ENCODE results near the gene TRPM2.

TRPM2 gene

DNA sequence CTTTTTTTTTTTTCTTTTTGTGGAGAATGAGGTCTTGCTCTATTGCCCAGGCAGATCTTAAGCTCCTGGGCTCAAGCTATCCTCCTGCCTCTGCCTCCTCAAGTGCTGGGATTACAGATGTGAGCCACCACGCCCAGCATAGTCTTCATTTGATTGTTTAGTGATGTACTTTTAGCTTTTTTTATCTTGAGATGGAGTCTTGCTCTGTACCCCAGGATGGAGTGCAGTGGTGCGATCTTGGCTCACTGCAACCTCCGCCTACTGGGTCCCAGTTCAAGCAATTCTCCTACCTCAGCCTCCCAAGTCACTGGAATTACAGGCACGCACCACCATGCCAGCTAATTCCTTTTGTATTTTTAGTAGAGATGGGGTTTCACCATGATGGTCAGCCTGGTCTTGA, 77.9 kb downstream of the TRPM2 start:
- no peak for DNase-seq (ENCODE audit: low read depth)

DNA sequence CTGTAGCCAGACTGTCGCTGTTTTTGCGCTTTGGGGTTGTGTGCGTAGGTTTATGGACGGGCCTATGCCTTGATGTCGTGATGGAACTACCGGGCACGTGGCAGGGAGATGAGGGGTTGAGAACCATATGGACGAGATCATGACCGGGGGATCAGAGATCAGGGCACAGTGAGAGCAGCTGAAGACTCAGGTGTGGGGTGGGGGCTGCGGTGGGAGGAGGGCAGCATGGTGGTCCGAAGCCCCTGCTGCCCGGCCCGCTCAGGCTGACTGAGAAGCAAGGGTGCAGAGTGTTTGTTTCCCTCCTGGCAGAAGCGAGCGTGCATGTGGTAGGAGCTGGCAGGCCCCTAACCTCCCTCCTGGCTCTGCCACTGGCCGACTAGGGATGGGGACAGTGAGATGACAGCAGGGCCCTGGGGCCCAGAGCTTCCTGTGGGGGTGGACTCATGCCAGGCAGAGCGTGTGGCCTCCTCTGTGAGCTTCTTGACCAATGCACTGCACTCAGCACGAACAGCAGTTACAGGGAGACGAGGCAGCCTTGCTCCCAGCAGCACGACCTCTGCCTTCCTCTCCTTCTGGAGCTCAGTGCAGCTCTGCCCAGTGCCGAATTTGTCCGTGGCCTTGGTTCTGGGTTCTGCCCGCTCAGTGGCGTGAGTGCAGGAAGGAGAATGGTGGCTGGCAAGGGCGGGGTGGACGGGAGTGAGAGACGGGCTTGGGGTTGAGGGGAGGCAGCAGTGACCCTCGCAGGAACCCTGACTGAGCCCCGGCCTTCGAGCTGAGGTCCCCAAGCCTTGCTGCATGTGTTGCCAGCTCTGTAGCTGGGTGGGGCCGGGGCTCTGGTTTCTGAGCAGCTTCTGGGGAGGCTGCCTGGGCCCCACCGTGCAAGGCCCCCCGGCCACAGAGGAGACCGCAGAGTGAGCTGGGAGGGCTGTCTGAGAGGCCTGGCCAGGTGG, 79.7 kb downstream of the TRPM2 start:
- no peak for DNase-seq (ENCODE audit: low read depth)

DNA sequence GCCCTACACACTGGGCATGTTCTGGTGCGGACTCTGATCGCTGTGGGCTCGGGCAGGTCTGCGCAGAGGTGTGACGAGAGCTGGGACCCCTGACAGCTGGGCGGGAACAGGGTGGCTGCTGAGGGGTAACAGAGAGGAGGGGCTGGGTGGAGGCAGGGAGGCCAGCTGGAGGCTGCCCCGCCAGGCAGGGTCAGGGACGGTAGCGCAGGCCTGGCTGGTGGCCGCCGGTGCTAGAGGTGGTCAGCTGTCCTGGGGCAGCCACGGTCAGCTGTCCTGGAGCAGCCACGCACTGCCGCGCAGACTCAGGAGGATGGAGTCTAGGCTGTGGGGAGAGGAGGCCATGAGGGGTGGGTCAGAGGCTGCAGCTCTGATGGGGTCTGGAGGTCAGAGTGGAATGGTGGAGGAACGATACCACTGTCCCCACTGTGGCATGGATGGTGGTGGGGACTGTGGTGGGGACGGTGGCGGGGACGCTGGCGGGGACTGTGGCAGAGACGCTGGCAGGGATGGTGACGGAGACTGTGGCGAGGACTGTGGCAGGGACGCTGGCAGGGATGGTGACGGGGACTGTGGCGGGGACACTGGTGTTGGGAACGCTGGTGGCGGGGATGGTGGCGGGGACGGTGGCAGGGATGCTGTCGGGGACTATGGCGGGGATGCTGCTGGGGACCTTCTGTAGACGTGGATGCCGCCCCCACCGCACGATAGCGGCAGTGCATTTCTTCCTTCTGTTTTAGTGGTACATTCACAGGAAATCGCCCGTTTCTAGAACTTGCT, 80.6 kb downstream of the TRPM2 start:
- DNase-seq (ENCODE audit: low read depth), result no peak

DNA sequence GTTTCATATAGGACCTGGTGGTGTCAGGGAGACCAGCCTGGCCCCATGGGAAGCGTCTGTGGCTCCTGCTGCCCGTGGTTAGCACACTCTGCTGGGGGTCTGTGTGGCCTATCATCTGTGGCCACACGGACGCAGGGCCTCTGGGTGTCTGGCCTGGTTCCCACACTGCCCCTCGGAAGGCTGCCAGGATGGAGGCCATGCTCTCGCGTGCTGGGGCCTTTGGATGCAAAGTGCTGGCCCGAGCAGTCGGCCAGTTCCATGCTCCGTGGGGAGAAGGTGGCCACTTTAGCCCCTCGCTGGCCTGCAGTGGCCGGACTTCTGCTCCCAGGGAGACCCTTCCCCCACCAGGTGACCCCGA, 81.1 kb downstream of the TRPM2 start:
- DNase-seq (ENCODE audit: low read depth), result no peak

DNA sequence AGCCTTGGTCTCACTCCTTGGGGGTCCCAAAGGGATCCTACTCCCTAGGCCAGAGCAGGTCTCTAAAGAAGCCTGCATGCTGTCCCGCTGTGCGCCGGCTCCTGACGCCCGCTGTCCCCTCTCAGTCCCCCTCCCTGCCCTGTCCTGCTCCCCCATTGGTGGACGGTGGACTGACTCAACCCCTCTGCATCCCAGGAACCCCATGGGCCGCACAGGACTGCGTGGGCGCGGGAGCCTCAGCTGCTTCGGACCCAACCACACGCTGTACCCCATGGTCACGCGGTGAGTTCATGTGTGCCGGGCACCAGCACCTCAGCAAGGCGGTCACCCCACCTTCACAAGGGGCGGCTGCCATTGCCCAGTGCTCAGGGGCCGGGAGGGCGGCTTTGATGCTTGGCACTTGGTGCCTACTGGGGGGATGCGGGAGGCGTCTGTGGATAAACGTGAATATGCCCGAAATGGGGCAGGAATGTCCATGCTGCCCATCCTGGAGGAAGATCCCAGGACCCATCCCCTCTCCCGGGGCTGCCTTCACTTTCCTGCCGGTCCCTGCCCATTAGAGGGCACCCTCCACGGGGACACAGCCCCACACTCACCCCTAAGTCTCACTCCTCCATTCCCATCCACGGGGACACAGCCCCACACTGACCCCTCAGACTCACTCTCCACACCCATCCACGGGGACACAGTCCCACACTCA, 81.7 kb downstream of the TRPM2 start:
- DNase-seq (ENCODE audit: low read depth), result no peak

DNA sequence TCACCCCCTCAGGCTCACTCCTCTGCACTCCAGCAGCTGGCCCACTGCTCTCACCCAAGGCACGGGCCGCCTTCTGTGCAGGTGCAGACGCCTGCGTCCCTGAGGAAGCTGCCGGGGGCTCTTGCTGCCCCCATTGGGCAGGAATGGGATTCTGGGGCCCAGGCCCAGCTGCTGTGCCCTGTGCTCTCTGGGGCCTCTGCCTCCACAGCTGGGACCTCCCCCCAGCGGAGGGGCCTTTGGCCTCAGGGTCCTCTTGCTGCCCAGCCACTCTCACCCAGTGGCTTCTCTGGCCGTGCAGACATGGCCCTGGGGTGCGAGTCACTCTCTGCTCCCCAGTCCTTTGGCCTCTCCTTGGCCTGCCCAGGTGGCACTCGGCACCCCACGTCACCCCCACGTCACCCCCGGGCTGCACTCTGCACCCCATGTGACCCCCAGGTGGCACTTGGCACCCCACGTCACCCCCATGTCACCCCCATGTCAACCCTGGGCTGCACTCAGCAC, 82.7 kb downstream of the TRPM2 start:
- no peak for DNase-seq (ENCODE audit: low read depth)

DNA sequence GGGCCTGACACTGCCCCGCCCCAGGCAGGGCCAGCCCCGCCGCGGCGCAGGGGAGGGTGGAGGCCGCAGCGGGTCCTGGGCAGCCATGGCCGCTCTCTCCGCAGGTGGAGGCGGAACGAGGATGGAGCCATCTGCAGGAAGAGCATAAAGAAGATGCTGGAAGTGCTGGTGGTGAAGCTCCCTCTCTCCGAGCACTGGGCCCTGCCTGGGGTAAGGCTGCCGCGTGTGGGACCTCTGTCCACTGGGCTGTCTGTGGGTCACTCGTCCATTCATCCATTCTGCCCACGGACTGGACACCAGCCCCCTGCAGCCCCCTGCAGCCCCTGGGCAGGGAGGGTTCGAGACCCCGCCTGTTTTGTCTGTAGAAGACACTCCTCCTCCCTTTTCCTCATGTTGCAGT, 83.5 kb downstream of the TRPM2 start:
- DNase-seq (ENCODE audit: low read depth), result no peak

DNA sequence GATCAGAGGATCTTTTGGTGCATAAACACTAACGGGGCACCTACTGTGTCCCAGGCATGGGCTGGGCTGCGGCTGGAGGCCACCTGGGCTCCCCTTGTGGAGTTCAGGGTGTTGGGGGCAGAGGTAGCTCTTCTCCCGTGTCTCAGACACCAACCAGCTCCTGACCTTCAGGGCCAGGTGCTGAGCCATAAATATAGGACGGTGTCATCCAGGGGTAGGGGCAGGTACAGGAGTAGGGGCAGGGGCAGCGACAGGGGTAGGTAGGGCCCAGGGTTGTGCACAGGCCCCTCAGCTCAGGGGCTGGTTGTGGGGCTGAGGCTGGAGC, 83.9 kb downstream of the TRPM2 start:
- DNase-seq (ENCODE audit: low read depth), result no peak

DNA sequence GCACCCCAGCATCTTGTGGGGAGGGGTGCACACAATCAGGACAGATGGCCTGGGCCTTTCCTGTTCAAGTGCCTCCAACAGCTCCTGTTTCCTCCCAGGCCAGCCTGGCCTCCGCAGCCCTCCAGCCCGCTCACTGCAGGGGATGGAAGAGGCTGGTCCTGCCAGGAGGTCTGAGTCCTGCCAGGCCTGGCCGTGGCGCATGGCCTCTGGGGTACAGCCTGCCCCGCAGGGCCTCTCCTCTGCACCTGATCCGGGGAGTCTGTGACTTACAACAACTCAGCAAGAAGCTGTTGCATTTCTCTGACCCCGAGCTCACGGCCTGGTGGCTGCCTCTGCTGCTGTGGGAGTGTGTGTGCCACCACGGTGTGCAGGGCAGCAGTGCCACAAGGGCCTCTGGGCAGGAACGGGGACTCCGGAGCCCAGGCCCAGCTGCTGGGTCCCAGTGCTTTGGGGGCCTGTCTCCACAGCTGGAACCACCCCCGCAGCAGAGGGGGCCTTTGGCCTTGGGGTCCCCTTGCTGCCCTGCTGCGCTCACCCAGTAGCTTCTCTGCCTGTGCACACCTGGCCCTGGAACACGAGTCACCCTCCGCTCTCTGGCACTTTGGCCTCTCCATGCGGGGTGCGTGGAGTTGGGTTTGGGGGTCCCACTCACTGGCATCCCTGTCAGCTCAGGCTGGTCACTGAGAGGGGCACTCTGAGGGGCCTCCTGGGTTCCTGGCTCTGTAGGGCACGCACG, 84.4 kb downstream of the TRPM2 start:
- no peak for DNase-seq (ENCODE audit: low read depth)

DNA sequence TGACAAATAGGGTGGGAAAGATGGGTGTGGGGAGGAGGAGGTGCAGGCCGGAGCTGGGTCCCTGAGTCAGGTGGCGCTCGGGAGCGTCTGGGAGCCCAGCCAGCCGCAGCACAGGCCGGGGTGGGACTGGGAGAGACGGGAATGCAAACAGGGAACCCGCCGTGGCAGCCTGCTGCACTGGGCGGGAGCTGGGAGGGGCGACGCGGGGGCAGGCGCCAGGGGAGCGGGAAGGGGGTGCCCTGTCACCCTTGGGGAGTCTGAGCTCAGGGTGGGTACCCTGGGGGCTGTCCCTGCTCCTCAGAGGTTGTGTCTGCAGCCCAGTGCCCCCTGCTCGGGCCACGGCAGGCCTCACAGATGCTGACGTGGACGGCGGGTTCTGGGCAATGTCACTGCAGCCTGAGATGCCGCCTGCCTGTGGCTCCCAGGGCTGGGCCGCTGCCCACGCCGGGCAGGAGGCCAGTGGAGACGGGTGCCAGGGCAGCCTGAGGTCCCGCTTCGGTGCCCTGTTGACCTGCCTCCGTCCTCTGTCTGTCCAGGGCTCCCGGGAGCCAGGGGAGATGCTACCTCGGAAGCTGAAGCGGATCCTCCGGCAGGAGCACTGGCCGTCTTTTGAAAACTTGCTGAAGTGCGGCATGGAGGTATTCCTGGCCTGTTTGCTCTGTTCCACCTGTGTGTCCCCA, 85.2 kb downstream of the TRPM2 start:
- DNase-seq (ENCODE audit: low read depth), result no peak

DNA sequence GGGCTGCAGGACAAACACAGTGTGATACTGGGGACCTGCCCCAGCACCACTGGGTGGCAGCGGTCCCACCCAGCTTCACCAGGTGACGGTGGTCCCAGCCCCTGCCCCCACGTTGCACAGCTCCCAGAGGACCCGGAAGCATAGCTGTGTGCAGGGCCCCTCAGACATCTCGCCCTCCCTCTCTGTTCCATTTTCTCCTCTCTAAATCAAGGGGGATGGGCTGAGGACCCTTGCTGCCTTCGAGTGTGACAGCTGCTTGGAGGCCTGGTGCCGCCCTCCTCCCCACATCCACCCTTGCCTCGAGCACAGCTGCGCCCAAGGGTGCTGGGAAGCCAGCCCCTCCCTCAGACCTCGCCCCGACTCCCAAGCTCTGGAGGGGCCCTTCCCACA, 85.8 kb downstream of the TRPM2 start:
- no peak for DNase-seq (ENCODE audit: low read depth)

DNA sequence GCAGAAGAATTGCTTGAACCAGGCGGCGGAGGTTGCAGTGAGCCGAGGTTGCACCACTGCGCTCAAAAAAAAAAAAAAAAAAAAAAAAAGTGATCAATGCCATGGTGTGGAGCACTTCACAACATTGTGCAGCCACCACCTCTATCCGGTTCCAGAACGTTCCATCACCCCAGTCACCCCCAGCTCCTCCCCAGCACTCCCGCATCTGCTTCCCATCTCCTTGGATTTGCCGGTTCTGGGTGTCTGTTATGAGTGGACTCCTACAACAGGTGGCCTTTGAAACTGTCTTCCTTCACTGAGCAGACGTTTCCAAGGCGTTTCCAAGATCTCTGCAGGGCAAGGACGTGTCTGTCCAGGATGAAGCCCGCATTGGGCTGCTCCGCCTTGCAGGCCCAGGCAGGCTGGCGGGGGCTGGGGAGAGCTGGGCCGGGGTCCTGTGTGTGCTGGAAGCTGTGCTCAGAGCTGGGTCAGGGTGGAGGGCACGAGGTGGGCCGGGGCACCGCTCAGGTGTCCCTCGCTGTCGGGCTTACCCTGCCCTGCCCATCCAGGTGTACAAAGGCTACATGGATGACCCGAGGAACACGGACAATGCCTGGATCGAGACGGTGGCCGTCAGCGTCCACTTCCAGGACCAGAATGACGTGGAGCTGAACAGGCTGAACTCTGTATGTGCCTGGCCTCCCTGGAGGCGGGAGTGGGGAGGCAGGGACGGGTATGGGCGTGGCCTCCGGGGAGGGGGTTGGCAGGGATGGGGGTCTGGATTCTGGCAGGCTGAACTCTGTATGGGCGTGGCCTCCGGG, 87.0 kb downstream of the TRPM2 start:
- no peak for DNase-seq (ENCODE audit: low read depth)

DNA sequence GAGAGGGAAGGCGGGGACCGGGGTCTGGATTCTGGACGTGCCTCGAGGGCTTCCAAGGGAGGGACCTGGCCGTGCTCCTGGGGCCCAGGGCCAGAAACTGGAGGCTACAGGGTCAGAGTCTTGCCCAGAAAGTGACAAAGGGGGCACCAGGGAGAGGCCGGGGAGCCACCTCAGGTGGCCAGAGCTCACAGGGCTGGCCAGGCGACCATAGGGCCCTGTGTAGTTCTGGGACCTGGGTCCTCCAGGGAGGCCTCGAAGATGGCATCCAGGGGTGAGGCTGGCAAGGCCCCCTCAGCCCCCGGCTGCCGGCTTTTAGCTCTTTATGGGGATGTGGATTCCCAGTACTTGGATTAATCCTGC, 87.6 kb downstream of the TRPM2 start:
- DNase-seq (ENCODE audit: low read depth), result no peak

DNA sequence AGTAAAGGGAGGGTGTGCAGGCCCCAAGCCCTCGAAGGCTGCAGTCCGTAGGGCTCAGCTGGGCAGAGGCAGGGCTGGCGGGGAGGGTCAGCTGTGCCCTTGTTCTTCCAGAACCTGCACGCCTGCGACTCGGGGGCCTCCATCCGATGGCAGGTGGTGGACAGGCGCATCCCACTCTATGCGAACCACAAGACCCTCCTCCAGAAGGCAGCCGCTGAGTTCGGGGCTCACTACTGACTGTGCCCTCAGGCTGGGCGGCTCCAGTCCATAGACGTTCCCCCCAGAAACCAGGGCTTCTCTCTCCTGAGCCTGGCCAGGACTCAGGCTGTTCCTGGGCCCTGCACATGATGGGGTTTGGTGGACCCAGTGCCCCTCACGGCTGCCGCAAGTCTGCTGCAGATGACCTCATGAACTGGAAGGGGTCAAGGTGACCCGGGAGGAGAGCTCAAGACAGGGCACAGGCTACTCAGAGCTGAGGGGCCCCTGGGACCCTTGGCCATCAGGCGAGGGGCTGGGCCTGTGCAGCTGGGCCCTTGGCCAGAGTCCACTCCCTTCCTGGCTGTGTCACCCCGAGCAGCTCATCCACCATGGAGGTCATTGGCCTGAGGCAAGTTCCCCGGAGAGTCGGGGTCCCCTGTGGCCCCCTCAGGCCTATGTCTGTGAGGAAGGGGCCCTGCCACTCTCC, 88.3 kb downstream of the TRPM2 start:
- DNase-seq (ENCODE audit: low read depth), result no peak

DNA sequence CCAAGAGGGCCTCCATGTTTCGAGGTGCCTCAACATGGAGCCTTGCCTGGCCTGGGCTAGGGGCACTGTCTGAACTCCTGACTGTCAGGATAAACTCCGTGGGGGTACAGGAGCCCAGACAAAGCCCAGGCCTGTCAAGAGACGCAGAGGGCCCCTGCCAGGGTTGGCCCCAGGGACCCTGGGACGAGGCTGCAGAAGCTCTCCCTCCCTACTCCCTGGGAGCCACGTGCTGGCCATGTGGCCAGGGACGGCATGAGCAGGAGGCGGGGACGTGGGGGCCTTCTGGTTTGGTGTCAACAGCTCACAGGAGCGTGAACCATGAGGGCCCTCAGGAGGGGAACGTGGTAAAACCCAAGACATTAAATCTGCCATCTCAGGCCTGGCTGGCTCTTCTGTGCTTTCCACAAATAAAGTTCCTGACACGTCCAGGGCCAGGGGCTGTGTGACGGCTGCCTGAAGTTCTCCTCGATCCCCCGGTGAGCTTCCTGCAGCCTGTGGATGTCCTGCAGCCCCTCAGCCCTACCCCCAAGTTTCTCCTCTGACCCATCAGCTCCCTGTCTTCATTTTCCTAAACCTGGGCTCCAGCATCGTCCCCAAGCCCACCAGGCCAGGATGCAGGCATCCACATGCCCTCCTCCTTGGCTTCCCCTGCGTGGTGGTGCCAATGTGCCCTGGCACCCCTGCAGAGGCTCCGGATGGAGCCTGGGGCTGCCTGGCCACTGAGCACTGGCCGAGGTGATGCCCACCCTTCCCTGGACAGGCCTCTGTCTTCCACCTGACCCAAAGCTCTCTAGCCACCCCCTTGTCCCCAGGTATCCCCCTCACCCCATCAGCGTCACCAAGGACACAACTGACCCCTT, 89.1 kb downstream of the TRPM2 start:
- no peak for DNase-seq (ENCODE audit: low read depth)

DNA sequence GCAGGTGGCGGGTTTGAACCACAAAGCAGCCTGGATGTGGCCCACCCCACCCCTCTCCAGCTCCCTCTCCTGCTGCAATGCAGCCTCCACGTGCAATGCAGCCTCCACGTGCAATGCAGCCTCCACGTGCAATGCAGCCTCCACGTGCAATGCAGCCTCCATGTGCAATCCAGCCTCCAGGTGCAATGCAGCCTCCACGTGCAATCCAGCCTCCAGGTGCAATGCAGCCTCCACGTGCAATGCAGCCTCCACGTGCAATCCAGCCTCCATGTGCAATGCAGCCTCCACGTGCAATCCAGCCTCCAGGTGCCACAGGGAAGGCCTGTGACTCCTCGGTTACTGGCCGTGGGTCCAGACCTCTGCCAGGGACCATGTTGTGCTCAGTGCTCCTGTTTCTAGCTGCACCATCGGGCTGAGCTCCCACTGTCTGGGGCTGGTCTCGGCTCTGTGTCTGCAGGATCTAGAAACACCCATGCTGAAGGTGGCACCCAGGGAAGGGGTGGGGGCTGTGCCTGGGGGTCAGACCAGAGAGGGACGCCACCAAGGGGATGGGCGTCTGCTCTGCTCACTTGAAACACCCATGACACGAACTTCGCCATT, 90.0 kb downstream of the TRPM2 start:
- DNase-seq (ENCODE audit: low read depth), result no peak

DNA sequence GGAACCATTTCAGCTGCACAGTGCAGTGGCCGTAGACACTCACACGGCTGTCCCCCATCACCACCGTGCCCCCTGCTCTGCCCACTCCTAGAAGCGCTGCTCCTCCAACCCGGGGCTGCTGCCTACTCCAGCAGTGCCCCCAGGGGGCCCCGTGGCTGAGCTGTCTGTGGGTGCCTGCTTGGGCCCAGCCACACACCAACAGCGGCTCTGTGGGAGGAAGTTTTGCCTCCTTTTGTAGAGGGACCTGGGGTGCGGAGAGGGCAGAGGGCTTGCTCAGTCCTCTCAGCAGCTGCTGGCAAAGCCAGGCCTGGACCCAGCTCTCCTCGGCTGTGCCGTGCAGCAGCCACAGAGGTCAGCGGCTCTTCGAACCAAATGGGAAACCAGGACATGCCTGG, 90.5 kb downstream of the TRPM2 start:
- no peak for DNase-seq (ENCODE audit: low read depth)

DNA sequence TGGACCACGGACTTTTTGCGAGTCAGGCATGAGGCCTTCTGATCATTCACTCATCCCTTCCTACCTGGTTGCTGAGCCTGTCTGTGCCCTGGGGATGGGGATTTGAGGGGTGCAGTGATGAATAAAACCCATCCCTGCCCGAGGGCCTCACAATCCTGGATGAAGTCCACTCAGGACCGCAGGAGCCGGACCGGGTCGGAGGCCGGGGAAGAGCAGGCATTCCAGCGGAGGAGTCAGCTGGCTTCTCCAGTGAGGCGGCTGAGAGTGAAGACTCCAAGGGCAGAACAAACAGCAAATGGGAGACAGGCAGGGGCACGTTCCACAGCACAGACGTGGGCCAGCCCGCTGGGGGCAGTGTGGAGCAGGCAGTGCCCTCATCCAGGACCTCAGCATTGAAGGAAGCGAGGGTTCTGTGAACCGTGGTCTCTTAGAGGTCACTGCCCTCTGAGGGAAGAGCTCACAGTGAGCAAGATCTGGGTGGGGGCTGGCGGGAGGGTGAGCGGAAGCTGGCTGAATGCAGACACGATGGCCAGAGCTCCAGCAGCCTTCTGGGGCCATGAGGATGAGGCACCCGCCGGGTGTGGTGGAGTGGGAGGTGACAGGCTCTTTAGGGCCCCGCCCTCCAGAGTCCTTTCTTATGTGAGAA, 91.0 kb downstream of the TRPM2 start:
- no peak for DNase-seq (ENCODE audit: low read depth)

All from HS-27A (cell line).